ENCODE data around the gene MED1.

DNA sequence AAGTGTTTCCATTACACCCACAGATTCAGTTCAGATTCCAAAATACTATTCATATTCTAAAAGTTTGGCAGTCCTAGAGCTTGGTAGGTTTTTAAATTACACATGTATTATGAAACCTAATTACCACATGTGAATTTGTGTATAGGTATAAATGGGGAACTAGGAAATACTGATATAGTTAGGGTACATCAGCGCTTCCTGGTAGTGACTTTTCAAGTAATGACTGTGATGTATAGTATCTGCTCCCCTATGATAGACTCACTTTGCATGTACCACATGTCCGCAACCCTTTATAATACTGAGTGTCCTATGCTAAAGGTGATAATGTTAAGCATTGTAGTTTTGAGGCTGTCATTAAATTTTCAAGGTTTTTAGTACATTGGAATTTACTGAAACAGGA lies 33.1 kb upstream of the MED1 start:
- no peak for TF ChIP-seq EZH2 (IDR thresholded peaks at IDR 0.05; ENCODE audit: borderline replicate concordance, low read depth, low read length, poor library complexity, severe bottlenecking)
- TF ChIP-seq, protein P1, sequence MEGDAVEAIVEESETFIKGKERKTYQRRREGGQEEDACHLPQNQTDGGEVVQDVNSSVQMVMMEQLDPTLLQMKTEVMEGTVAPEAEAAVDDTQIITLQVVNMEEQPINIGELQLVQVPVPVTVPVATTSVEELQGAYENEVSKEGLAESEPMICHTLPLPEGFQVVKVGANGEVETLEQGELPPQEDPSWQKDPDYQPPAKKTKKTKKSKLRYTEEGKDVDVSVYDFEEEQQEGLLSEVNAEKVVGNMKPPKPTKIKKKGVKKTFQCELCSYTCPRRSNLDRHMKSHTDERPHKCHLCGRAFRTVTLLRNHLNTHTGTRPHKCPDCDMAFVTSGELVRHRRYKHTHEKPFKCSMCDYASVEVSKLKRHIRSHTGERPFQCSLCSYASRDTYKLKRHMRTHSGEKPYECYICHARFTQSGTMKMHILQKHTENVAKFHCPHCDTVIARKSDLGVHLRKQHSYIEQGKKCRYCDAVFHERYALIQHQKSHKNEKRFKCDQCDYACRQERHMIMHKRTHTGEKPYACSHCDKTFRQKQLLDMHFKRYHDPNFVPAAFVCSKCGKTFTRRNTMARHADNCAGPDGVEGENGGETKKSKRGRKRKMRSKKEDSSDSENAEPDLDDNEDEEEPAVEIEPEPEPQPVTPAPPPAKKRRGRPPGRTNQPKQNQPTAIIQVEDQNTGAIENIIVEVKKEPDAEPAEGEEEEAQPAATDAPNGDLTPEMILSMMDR (conservative IDR thresholded peaks at IDR 0.05; ENCODE audit: low read depth, low read length) = no peak
